GM18873 (cell line): ENCODE measurements around the gene PPP1R1B.

Experiments used
- ATAC-seq: cut with Tn5 transposase; IDR thresholded peaks from one replicate; pipeline ENCODE4 v1.9.1; 2021; ENCODE audit warnings: mild to moderate bottlenecking, moderate library complexity, moderate number of reproducible peaks; ENCODE audit not compliant: unreplicated experiment, low FRiP score

The PPP1R1B gene

GRCh38 chr17:39678340-39679116 is 51.8 kb downstream of the PPP1R1B start:
- ATAC-seq: no peak

DNA sequence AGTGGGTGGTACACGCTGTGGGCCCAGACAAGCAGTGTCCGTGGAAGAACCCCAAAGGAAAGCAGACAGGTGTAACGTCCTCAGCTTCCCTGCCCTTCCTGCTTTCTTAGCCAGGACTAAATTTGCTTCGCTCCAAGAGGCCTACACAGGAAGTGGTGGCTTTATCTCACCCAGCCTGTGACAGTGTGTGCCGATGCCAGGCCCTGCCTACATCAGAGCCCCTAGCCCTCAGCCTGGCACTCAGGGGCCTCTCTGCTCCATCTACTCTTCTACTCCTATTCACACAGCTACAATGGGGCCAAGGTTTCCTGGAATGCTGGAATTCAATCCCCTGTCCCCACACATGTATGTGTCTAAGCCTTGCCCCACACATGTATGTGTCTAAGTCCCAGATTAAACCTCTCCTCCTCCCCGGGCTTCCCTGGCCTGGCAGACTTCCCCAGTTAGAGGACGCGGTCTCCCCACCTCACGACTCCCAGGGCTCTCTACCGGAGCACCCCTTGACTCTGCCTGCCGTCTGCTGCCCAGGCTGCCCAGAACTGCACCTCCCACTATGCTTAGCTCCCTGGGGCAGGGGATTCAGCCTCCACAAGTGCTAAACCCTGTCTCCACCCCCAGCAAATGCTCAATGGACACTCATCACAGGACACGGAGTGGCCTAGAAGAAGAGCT is 52.9 kb downstream of the PPP1R1B start:
- no peak for ATAC-seq

- no peak for ATAC-seq
Observed at GRCh38 chr17:39683295-39683939, 56.7 kb downstream of the PPP1R1B start.

DNA sequence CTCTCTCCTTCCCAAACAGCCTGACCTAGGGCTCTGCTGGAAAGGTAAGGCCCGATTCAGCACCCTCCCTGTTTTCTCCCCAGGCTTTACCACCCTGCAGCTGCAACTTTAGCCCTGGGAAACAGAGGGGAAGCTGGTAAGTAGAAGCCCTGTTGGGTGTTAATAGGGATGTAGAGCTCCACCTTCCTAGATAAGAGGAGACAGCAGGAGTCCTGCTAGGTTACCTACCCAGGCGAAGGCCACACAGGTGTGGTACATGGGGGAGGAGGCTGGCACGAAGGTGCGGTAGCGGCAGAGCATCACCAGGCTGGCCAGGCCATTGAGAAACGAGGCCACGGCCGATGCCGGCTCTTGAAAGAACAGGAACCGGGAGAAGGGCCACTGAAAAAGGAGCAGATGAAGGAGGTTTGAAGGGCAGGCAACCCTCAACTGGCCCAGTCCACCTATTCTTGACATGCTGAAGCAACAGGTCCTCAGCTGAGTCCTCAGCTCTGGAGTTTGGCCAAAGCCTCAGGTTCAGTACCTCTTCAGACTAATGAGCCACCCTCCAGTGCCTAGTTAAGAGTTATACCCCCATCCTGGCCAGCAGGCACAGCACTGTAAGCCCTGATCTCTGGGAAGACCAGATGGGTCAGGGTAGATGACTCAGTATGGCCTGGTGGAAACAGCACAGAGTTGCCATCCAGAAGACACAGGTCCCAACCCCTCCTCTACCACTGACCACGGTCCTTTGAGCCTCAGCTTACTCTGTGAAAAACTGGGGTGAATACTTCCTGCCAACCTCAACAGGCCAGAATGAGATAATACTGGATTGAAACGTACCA is 57.8 kb downstream of the PPP1R1B start:
- no peak for ATAC-seq
